MM.1S (cell line): Measurements from ENCODE around the gene DNAI4.

Experiments
- CTCF ChIP-seq: fragments of 300-600 bp; sonication (generic); IDR thresholded peaks from 2 replicates; pipeline ENCODE4 v1.5.1; 2016; ENCODE audit warnings: antibody characterized with exemption, low read length, mixed read lengths
- EZH2 ChIP-seq: fragments of 300-600 bp; sonication (generic); optimal IDR thresholded peaks from 2 replicates; pipeline ENCODE3; 2017; ENCODE audit warnings: low read depth, mild to moderate bottlenecking, antibody characterized with exemption, low read length, mixed read lengths
- EZH2phosphoT487 ChIP-seq: fragments of 300-600 bp; sonication (generic); IDR thresholded peaks from 2 replicates; pipeline ENCODE4 v1.6.1; 2018; ENCODE audit warnings: antibody characterized with exemption, low read length

- TF ChIP-seq CTCF (no peak), EZH2 (no peak), EZH2phosphoT487 (no peak)
Observed at GRCh38 chr1:66940981-66941380, 16.3 kb upstream of the DNAI4 start.
